Measurements from ENCODE around the gene KSR2. TPM values are rescaled to one million over a fixed set of nuclear protein-coding genes. Genes with fewer than 3 reads are reported as not detected.

Gene KSR2
- total RNA-seq, 4 donors from 2014 or later: under 0.01 to 0.08 (median under 0.01) TPM; not detected in 1

- Histone ChIP-seq H3K4me3 (no peak overlapping the region), H3K4me1 (peaks cover 0 to 10% (median 0%) of the 10 kb centered on the region in 3 donors), H3K27me3 (peaks cover 83% of the 10 kb centered on the region), H3K9me3 (peaks cover 0 to 31% (median 0%) of the 10 kb centered on the region in 3 donors), H3K27ac (no peak overlapping the region), H3K36me3 (no peaks in the 10 kb centered on the region)
- 82 to 94% methylated on average over 4 of the region's 4 CpGs for WGBS, 2 donors (ENCODE audit: low coverage in 1 of 2)
- no peak for ATAC-seq
- TF ChIP-seq EP300 (IDR thresholded peaks at IDR 0.05) (no peak), POLR2A (IDR thresholded peaks at IDR 0.05) (no peak)
Observed at GRCh38 chr12:117970334-117970733, 1.5 kb upstream of the KSR2 start.

GRCh38 chr12:117968151-117968789 is 520 bp downstream of the KSR2 start:
- 1 to 5% methylated on average over 5 to 9 of the region's 10 CpGs for WGBS, 2 donors (ENCODE audit: low coverage in 1 of 2)
- Histone ChIP-seq H3K4me1 (peaks cover 0 to 10% (median 0%) of the 10 kb centered on the region in 3 donors), H3K27me3 (peaks cover 71% of the 10 kb centered on the region), H3K9me3 (peaks cover 0 to 31% (median 0%) of the 10 kb centered on the region in 3 donors), H3K4me3 (peak overlapping the region in 1 of 2 donors; percentile 38), H3K27ac (no peak overlapping the region), H3K36me3 (no peaks in the 10 kb centered on the region)
- TF ChIP-seq POLR2AphosphoS5 (IDR thresholded peaks at IDR 0.05) (no peak), POLR2A (IDR thresholded peaks at IDR 0.05) (no peak), EP300 (IDR thresholded peaks at IDR 0.05) (no peak), CTCF (IDR thresholded peaks at IDR 0.05) (no peak)
- no peak for ATAC-seq

GRCh38 chr12:117967512-117967911 is 1.3 kb downstream of the KSR2 start:
- H3K9me3 ChIP-seq: peaks cover 0 to 25% (median 0%) of the 10 kb centered on the region in 3 donors
- peaks cover 0 to 10% (median 0%) of the 10 kb centered on the region in 3 donors for H3K4me1 ChIP-seq
- H3K4me3 ChIP-seq: no peak overlapping the region
- ATAC-seq: no peak
- no peak for TF ChIP-seq EP300 (IDR thresholded peaks at IDR 0.05)
- no peak for TF ChIP-seq POLR2A (IDR thresholded peaks at IDR 0.05)
- TF ChIP-seq CTCF (IDR thresholded peaks at IDR 0.05): no peak
- no peak for TF ChIP-seq POLR2AphosphoS5 (IDR thresholded peaks at IDR 0.05)
- H3K27ac ChIP-seq: no peak overlapping the region
- H3K27me3 ChIP-seq: peaks cover 67% of the 10 kb centered on the region
- WGBS, 2 donors (ENCODE audit: low coverage in 1 of 2): 6 to 9% methylated on average over 10 to 12 of the region's 12 CpGs
- no peaks in the 10 kb centered on the region for H3K36me3 ChIP-seq

GRCh38 chr12:117967043-117967442 is 1.7 kb downstream of the KSR2 start:
- ATAC-seq: no peak
- Histone ChIP-seq H3K36me3 (no peaks in the 10 kb centered on the region), H3K27me3 (peaks cover 64% of the 10 kb centered on the region), H3K27ac (no peak overlapping the region), H3K9me3 (peaks cover 0 to 20% (median 0%) of the 10 kb centered on the region in 3 donors), H3K4me3 (no peak overlapping the region), H3K4me1 (peaks cover 0 to 10% (median 0%) of the 10 kb centered on the region in 3 donors)
- WGBS, 2 donors (ENCODE audit: low coverage in 1 of 2): 17 to 25% methylated on average over 1 to 4 of the region's 4 CpGs
- TF ChIP-seq POLR2A (IDR thresholded peaks at IDR 0.05): no peak
- no peak for TF ChIP-seq EP300 (IDR thresholded peaks at IDR 0.05)
- no peak for TF ChIP-seq POLR2AphosphoS5 (IDR thresholded peaks at IDR 0.05)
- TF ChIP-seq CTCF (IDR thresholded peaks at IDR 0.05): no peak

GRCh38 chr12:117966511-117966910 is 2.3 kb downstream of the KSR2 start:
- Histone ChIP-seq H3K27me3 (peaks cover 62% of the 10 kb centered on the region), H3K27ac (no peak overlapping the region), H3K9me3 (peaks cover 0 to 15% (median 0%) of the 10 kb centered on the region in 3 donors), H3K4me3 (no peak overlapping the region), H3K36me3 (no peaks in the 10 kb centered on the region), H3K4me1 (peaks cover 0 to 10% (median 0%) of the 10 kb centered on the region in 3 donors)
- ATAC-seq: no peak
- no peak for TF ChIP-seq POLR2A (IDR thresholded peaks at IDR 0.05)
- TF ChIP-seq POLR2AphosphoS5 (IDR thresholded peaks at IDR 0.05): no peak
- TF ChIP-seq EP300 (IDR thresholded peaks at IDR 0.05): no peak
- TF ChIP-seq CTCF (IDR thresholded peaks at IDR 0.05): no peak
- 13 to 30% methylated on average over 3 to 7 of the region's 9 CpGs for WGBS, 2 donors (ENCODE audit: low coverage in 1 of 2)
